Activated naive CD4-positive, alpha-beta T cell treated with anti-CD3 and anti-CD28 coated beads for 36 hours (primary cell): ENCODE measurements around the gene SPRED3. TPM values are rescaled to one million over a fixed set of nuclear protein-coding genes. Genes with fewer than 3 reads are reported as not detected.
"Not testable (repeated sequence)": the region's sequence is repeated elsewhere in the genome, so short reads cannot be mapped to it uniquely, and the experiment has no call there.

Experiments used
- CTCF ChIA-PET: fragments of 350-600 bp; sonication (Branson Sonifier 250); formaldehyde crosslinking; loops from one replicate; lab custom pipeline; 2021; ENCODE audit warnings: antibody characterized with exemption; lab: Charles Lee
- DNase-seq: peaks from one replicate; pipeline ENCODE4 v3.0.0-alpha.2; 2020
- H3K27ac Mint-ChIP-seq: one replicate; pipeline ENCODE4 v1.8.0; 2021; ENCODE audit warnings: mild to moderate bottlenecking, mixed read lengths
- H3K27me3 Mint-ChIP-seq: one replicate; pipeline ENCODE4 v1.8.0; 2021; ENCODE audit warnings: low read depth, mixed read lengths
- H3K36me3 Mint-ChIP-seq: one replicate; pipeline ENCODE4 v1.8.0; 2021; ENCODE audit warnings: low read depth, mixed read lengths
- H3K4me1 Mint-ChIP-seq: one replicate; pipeline ENCODE4 v1.8.0; 2021; ENCODE audit warnings: low read depth, mixed read lengths
- H3K4me3 Mint-ChIP-seq: one replicate; pipeline ENCODE4 v1.8.0; 2021; ENCODE audit warnings: mild to moderate bottlenecking, moderate library complexity, mixed read lengths
- H3K9me3 Mint-ChIP-seq: one replicate; pipeline ENCODE4 v1.8.0; 2021; ENCODE audit warnings: mixed read lengths
- intact Hi-C: fragments of 100-400 bp; cut with micrococcal nuclease; formaldehyde crosslinking; loops from one replicate; pipeline ENCODE4 v1.15.1; 2023
- total RNA-seq, 2 experiments: library from RNA; stranded (reverse); gene quantifications; one replicate each; pipeline ENCODE4 v1.2.3, GENCODE V29; 2021

The SPRED3 gene
- total RNA-seq, 2 experiments from 2014 or later: 1.6 to 1.7 TPM

GRCh38 chr19:38411898-38412297 is 23.4 kb downstream of the SPRED3 start:
- intact Hi-C loops, H3K27ac Mint-ChIP-seq, H3K9me3 Mint-ChIP-seq, H3K36me3 Mint-ChIP-seq, H3K4me3 Mint-ChIP-seq, H3K27me3 Mint-ChIP-seq, H3K4me1 Mint-ChIP-seq, DNase-seq: not testable (repeated sequence)
- CTCF ChIA-PET: interaction anchor here (0.8 kb wide), 1 partner anchor 9 kb away, joined by 3 read pairs; the partner anchor contains the start of gene FAM98C

GRCh38 chr19:38412491-38412890 is 24.0 kb downstream of the SPRED3 start:
- no peak for DNase-seq
- H3K36me3 Mint-ChIP-seq: peaks cover 4% of the 10 kb centered on the region
- no peak overlapping the region for H3K4me3 Mint-ChIP-seq
- peaks cover 6% of the 10 kb centered on the region for H3K4me1 Mint-ChIP-seq
- no peak overlapping the region for H3K27ac Mint-ChIP-seq
- intact Hi-C loops: no loop called here
- H3K27me3 Mint-ChIP-seq: no peaks in the 10 kb centered on the region
- CTCF ChIA-PET: interaction anchor here (0.8 kb wide), 1 partner anchor 10 kb away, joined by 3 read pairs; the partner anchor contains the start of gene FAM98C
- no peaks in the 10 kb centered on the region for H3K9me3 Mint-ChIP-seq

- Mint-ChIP-seq H3K4me1 (peaks cover 10% of the 10 kb centered on the region), H3K9me3 (no peaks in the 10 kb centered on the region), H3K27me3 (no peaks in the 10 kb centered on the region), H3K36me3 (peaks cover 4% of the 10 kb centered on the region), H3K27ac (no peak overlapping the region), H3K4me3 (no peak overlapping the region)
- intact Hi-C loops: no loop called here
- no peak for DNase-seq
- CTCF ChIA-PET: interaction anchor here (0.6 to 0.8 kb wide), 2 partner anchors 10 to 169 kb away, joined by 3 to 4 read pairs; partner anchors contain the start of gene FAM98C
Observed at GRCh38 chr19:38412961-38413360, 24.5 kb downstream of the SPRED3 start.

DNA sequence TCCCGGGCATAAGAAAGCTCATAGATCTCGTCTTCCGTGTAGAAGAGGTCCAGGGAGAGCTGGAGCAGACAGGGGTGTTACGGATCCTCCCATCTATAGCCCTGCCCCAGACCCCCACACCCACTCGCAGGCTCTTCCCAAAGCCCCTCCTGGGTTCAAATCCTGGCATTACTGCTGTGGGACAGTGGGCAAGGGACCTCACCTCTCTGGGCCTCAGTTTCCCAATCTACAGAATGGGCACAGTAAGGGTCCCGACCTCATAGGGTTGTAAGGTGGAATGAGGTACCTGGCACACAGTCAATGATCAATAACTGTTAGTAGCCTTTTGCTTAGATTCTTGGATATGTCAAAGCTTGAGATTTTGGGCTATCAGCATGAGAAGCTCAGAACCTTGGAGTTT is 24.9 kb downstream of the SPRED3 start:
- CTCF ChIA-PET: interaction anchor here (0.6 kb wide), 1 partner anchor 170 kb away, joined by 4 read pairs; no protein-coding TSS in a partner anchor
- Mint-ChIP-seq H3K9me3 (no peaks in the 10 kb centered on the region), H3K36me3 (peaks cover 3% of the 10 kb centered on the region), H3K4me3 (no peak overlapping the region), H3K27ac (no peak overlapping the region), H3K4me1 (peaks cover 13% of the 10 kb centered on the region), H3K27me3 (no peaks in the 10 kb centered on the region)
- DNase-seq: no peak
- intact Hi-C loops: no loop called here

GRCh38 chr19:38417146-38417543 is 28.6 kb downstream of the SPRED3 start:
- Mint-ChIP-seq H3K27ac (peak overlapping the region; percentile 11), H3K4me1 (peaks cover 15% of the 10 kb centered on the region), H3K27me3 (no peaks in the 10 kb centered on the region), H3K4me3 (peak overlapping the region; percentile 67), H3K9me3 (no peaks in the 10 kb centered on the region), H3K36me3 (no peaks in the 10 kb centered on the region)
- CTCF ChIA-PET: interaction anchor here (0.8 kb wide), 1 partner anchor 14 kb away, joined by 3 read pairs; the partner anchor contains the start of gene FAM98C
- DNase-seq: no peak
- intact Hi-C loops: no loop called here

- no peaks in the 10 kb centered on the region for H3K27me3 Mint-ChIP-seq
- peak overlapping the region; percentile 67 for H3K4me3 Mint-ChIP-seq
- CTCF ChIA-PET: no interaction called here
- intact Hi-C loops: no loop called here
- no peaks in the 10 kb centered on the region for H3K36me3 Mint-ChIP-seq
- peaks cover 15% of the 10 kb centered on the region for H3K4me1 Mint-ChIP-seq
- H3K9me3 Mint-ChIP-seq: no peaks in the 10 kb centered on the region
- peak overlapping the region; percentile 11 for H3K27ac Mint-ChIP-seq
- DNase-seq: peak; percentile 79
Observed at GRCh38 chr19:38417544-38418506, 29.3 kb downstream of the SPRED3 start.

DNA sequence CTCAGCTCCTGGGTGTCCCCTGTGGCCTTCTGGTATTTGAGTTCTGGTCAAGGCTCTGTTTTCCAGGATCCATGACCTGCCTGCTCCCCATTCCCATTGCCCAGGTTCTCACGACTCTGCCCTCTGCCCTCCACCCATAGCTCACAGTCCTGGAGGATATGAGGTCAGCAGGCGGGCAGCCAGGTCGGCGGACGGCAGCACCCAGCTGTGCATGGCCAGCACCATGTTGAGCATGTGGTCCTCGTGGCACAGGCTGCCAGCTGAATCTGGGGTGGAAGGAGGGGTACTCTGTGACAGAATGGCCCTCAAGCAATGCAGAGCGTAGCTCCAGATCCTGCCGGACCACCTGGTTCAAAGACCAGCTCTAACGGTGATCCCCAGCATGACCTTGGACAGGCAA is 32.4 kb downstream of the SPRED3 start:
- no peaks in the 10 kb centered on the region for H3K36me3 Mint-ChIP-seq
- no peaks in the 10 kb centered on the region for H3K9me3 Mint-ChIP-seq
- CTCF ChIA-PET: no interaction called here
- H3K4me1 Mint-ChIP-seq: peaks cover 18% of the 10 kb centered on the region
- intact Hi-C loops: no loop called here
- H3K27ac Mint-ChIP-seq: no peak overlapping the region
- DNase-seq: no peak
- peaks cover 2% of the 10 kb centered on the region for H3K27me3 Mint-ChIP-seq
- H3K4me3 Mint-ChIP-seq: no peak overlapping the region

DNA sequence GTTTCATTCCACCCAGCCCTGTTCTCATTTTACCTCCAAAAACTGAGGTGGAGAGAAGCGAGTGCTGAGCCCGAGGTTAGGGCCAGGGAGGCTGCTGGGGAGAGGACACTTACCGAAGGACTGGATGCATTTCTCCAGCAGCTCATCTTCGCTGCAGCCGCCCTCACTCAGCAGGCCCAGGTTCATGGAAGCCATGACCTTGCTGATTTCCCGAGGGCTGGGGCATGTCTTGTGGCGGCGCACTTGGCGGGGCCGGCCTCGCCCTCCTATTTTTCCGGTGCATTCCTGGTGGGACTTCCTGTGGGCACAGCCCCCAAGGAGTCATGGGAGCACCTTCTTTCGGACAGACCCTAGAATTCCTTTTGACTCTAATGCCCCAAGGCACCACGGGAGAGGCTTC is 33.4 kb downstream of the SPRED3 start:
- intact Hi-C loops: no loop called here
- Mint-ChIP-seq H3K4me1 (peaks cover 25% of the 10 kb centered on the region), H3K36me3 (no peaks in the 10 kb centered on the region), H3K27ac (no peak overlapping the region), H3K4me3 (no peak overlapping the region), H3K27me3 (peaks cover 2% of the 10 kb centered on the region), H3K9me3 (no peaks in the 10 kb centered on the region)
- CTCF ChIA-PET: no interaction called here
- no peak for DNase-seq

DNA sequence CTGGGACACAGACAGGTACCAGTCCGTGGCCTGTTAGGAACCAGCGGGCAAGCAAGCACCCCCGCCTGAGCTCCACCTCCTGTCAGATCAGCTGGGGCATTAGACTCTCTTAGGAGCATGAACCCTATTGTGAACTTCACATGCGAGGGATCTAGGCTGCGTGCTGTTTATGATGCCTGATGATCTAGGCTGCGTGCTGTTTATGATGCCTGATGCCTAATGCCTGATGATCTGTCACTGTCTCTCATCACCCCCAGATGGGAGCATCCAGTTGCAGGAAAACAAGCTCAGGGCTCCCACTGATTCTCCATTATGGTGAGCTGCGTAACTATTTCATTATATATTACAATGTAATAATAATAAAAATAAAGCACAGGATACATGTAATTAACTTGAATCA is 33.9 kb downstream of the SPRED3 start:
- Mint-ChIP-seq H3K27me3 (peaks cover 2% of the 10 kb centered on the region), H3K4me3 (no peak overlapping the region), H3K27ac (no peak overlapping the region), H3K36me3 (no peaks in the 10 kb centered on the region), H3K4me1 (peaks cover 25% of the 10 kb centered on the region), H3K9me3 (no peaks in the 10 kb centered on the region)
- CTCF ChIA-PET: no interaction called here
- intact Hi-C loops: no loop called here
- DNase-seq: no peak

DNA sequence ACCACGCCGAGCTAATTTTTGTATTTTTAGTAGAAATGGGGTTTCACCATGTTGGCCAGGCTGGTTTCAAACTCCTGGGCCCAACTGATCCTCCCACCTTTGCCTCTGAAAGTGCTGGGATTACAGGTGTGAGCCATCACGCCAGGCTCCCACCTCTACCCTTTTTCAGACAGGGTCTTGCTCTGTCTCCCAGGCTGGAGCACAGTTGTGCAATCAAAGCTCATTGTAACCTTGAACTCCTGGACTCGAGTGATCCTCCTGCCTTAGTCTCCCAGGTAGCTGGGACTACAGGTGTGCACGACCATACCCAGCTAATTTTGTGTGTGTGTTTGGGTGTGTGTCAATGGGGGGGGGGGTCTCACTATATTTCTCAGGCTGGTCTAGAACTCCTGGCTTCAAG is 35.8 kb downstream of the SPRED3 start:
- CTCF ChIA-PET: interaction anchor here (0.6 to 1.4 kb wide), 3 partner anchors 21 to 190 kb away, joined by 3 to 4 read pairs (median 3); partner anchors contain the start of gene FAM98C
- Mint-ChIP-seq H3K4me1 (peaks cover 25% of the 10 kb centered on the region), H3K27me3 (peaks cover 2% of the 10 kb centered on the region), H3K9me3 (no peaks in the 10 kb centered on the region), H3K36me3 (no peaks in the 10 kb centered on the region), H3K27ac (no peak overlapping the region), H3K4me3 (no peak overlapping the region)
- no peak for DNase-seq
- intact Hi-C loops: no loop called here

DNA sequence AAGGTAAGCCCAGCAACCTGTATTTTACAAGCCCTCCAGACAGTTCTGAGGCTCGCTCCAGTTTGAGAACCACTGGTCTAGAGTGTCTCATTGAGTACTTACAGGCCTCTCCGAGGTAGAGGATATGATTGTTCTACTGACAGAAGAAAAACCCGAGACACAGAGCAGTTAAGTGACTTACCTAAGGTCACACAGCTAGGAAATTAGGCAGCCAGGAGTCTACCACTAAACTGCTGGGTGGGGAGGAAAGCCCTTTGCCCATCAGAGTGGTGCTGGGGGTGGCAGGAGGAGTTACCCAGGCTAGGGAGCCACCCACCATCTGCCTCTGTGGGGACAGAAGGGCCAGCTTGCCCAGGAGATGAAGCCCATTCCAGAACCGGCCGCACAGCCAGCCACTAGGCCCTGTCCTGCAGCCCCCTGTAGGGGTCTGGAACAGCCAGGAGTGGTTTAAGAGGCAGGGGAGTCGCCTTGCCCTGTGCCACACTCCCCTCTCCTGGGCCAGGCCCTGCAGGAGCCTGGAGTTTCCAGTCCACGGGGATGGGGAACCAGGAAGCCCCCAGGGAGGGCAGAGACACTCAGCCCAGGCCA is 36.8 kb downstream of the SPRED3 start:
- peaks cover 2% of the 10 kb centered on the region for H3K27me3 Mint-ChIP-seq
- H3K4me3 Mint-ChIP-seq: no peak overlapping the region
- H3K36me3 Mint-ChIP-seq: no peaks in the 10 kb centered on the region
- no peak overlapping the region for H3K27ac Mint-ChIP-seq
- peaks cover 31% of the 10 kb centered on the region for H3K4me1 Mint-ChIP-seq
- no peaks in the 10 kb centered on the region for H3K9me3 Mint-ChIP-seq
- intact Hi-C loops: loop anchor here (5.0 kb wide), 1 partner anchor 192 kb away; the partner anchor contains the start of genes EIF3K and MAP4K1
- no peak for DNase-seq
- CTCF ChIA-PET: interaction anchor here (1.4 to 1.6 kb wide), 2 partner anchors 22 to 209 kb away, joined by 4 read pairs; partner anchors contain the start of gene FAM98C

- intact Hi-C loops: loop anchor here (2.0 to 5.0 kb wide), 3 partner anchors 23 to 229 kb away; partner anchors contain the start of genes EIF3K, FAM98C and MAP4K1
- H3K4me3 Mint-ChIP-seq: no peak within 1 kb of the TSS
- CTCF ChIA-PET: interaction anchor here (0.6 to 2.0 kb wide), 3 partner anchors 23 to 209 kb away, joined by 3 to 6 read pairs (median 4); partner anchors contain the start of gene FAM98C
- no peaks in the 10 kb centered on the region for H3K36me3 Mint-ChIP-seq
- H3K9me3 Mint-ChIP-seq: no peaks in the 10 kb centered on the region
- peaks cover 2% of the 10 kb centered on the region for H3K27me3 Mint-ChIP-seq
- H3K4me1 Mint-ChIP-seq: peaks cover 31% of the 10 kb centered on the region
- peak within 1 kb of the TSS; percentile 61 for H3K27ac Mint-ChIP-seq
- peak; percentile 78 for DNase-seq
Observed at GRCh38 chr19:38425810-38426466, 37.4 kb downstream of the SPRED3 start, which contains the start of gene RASGRP4. RASGRP4 (minus strand) TSS chr19:38426219; CDS start chr19:38426091, 128 bp downstream.
